IMR-90 (cell line): ENCODE data around the gene ZMIZ1. TPM values are rescaled to one million over a fixed set of nuclear protein-coding genes. Genes with fewer than 3 reads are reported as not detected.
A peak's percentile ranks its signal among the peaks of the same experiment; 100 is the strongest.

ENCODE experiments used
- ATAC-seq: fragments of 200-7000 bp; cut with Tn5 transposase; 2 replicates; pipeline ENCODE4 v1.9.1; 2020; ENCODE audit warnings: low read depth, mild to moderate bottlenecking, moderate library complexity
- BruUV-seq: library from RNA; stranded (reverse); fragments of 400-500 nt; replicated peaks from 2 replicates; lab custom pipeline; 2021; lab: Mats Ljungman, UMichigan
- CTCF ChIA-PET: fragments of 300-600 bp; formaldehyde crosslinking; extraction: SDS; loops from one replicate; lab custom pipeline; 2021; ENCODE audit warnings: antibody characterized with exemption; lab: Yijun Ruan, JAX
- POLR2A ChIA-PET: fragments of 300-600 bp; sonication (Branson Sonifier 250); formaldehyde crosslinking; loops from one replicate; lab custom pipeline; 2022; ENCODE audit warnings: antibody characterized with exemption; ENCODE audit not compliant: unreplicated experiment; lab: Charles Lee
- DNase-seq: peaks from one replicate; pipeline ENCODE4 v3.0.0; 2013
- H2AFZ ChIP-seq: replicated peaks from 2 replicates; pipeline ENCODE3; 2013; ENCODE audit warnings: low read length, mild to moderate bottlenecking; ENCODE audit not compliant: poor library complexity
- H2AK5ac ChIP-seq: 2 replicates; pipeline ENCODE4 v1.6.1; 2013; ENCODE audit warnings: low read depth, low read length, inconsistent platforms
- H2AK9ac ChIP-seq: replicated peaks from 2 replicates; pipeline ENCODE3; 2013; ENCODE audit warnings: mild to moderate bottlenecking, low read depth, low read length, moderate library complexity; ENCODE audit not compliant: poor library complexity
- H2BK120ac ChIP-seq: 2 replicates; pipeline ENCODE4 v1.6.1; 2013; ENCODE audit warnings: low read depth, low read length, inconsistent platforms
- H2BK15ac ChIP-seq: 3 replicates; pipeline ENCODE4 v1.6.1; 2013; ENCODE audit warnings: low read depth, low read length, inconsistent platforms
- H2BK20ac ChIP-seq: 2 replicates; pipeline ENCODE4 v1.6.1; 2013; ENCODE audit warnings: low read depth, mild to moderate bottlenecking, inconsistent platforms, low read length, moderate library complexity
- H2BK5ac ChIP-seq: 2 replicates; pipeline ENCODE4 v1.6.1; 2013; ENCODE audit warnings: mild to moderate bottlenecking, low read depth, low read length, inconsistent platforms; ENCODE audit not compliant: poor library complexity, severe bottlenecking
- H3K14ac ChIP-seq: replicated peaks from 2 replicates; pipeline ENCODE4 v1.6.1; 2013; ENCODE audit warnings: low read depth, low read length, inconsistent platforms
- H3K18ac ChIP-seq: 2 replicates; pipeline ENCODE4 v1.6.1; 2013; ENCODE audit warnings: low read depth, low read length, control low read depth
- H3K23ac ChIP-seq: 2 replicates; pipeline ENCODE4 v1.6.1; 2013; ENCODE audit warnings: low read depth, low read length, inconsistent platforms
- H3K27ac ChIP-seq: 2 replicates; pipeline ENCODE4 v1.5.1; 2013; ENCODE audit warnings: mild to moderate bottlenecking, control low read depth, low read length; ENCODE audit not compliant: insufficient read depth
- H3K27me3 ChIP-seq: 2 replicates; pipeline ENCODE4 v1.6.1; 2013; ENCODE audit warnings: low read length; ENCODE audit not compliant: control insufficient read depth, insufficient read depth
- H3K36me3 ChIP-seq: 2 replicates; pipeline ENCODE4 v1.6.1; 2013; ENCODE audit warnings: low read length, mixed read lengths; ENCODE audit not compliant: control insufficient read depth, insufficient read depth
- H3K4ac ChIP-seq: 2 replicates; pipeline ENCODE4 v1.6.1; 2013; ENCODE audit warnings: low read depth, low read length, inconsistent platforms
- H3K4me1 ChIP-seq: 2 replicates; pipeline ENCODE4 v1.6.1; 2013; ENCODE audit warnings: low read length, mixed read lengths; ENCODE audit not compliant: control insufficient read depth, insufficient read depth
- H3K4me2 ChIP-seq: 2 replicates; pipeline ENCODE4 v1.6.1; 2013; ENCODE audit warnings: low read depth, mild to moderate bottlenecking, control low read depth, low read length, moderate library complexity
- H3K4me3 ChIP-seq: 2 replicates; pipeline ENCODE4 v1.5.1; 2013; ENCODE audit warnings: low read depth, mild to moderate bottlenecking, control low read depth, low read length, moderate library complexity; ENCODE audit not compliant: insufficient read depth
- H3K56ac ChIP-seq: 2 replicates; pipeline ENCODE4 v1.6.1; 2013; ENCODE audit warnings: low read length, inconsistent platforms; ENCODE audit not compliant: insufficient read depth; ENCODE audit errors: extremely low read depth
- H3K79me1 ChIP-seq, 2 experiments: 2 replicates each; pipeline ENCODE4 v1.6.1; 2013; ENCODE audit warnings: low read length in 2 of 2, inconsistent platforms in 1 of 2, low read depth in 1 of 2
- H3K9ac ChIP-seq: 2 replicates; pipeline ENCODE4 v1.6.1; 2013; ENCODE audit warnings: low read depth, low read length, control low read depth
- H3K9me1 ChIP-seq: 2 replicates; pipeline ENCODE4 v1.6.1; 2013; ENCODE audit warnings: low read length, inconsistent platforms; ENCODE audit not compliant: insufficient read depth
- H3K9me3 ChIP-seq: 2 replicates; pipeline ENCODE4 v1.6.1; 2013; ENCODE audit warnings: low read length; ENCODE audit not compliant: control insufficient read depth, insufficient read depth
- H4K20me1 ChIP-seq: 2 replicates; pipeline ENCODE4 v1.6.1; 2013; ENCODE audit warnings: low read length, inconsistent platforms; ENCODE audit not compliant: insufficient read depth
- H4K5ac ChIP-seq: 2 replicates; pipeline ENCODE4 v1.6.1; 2013; ENCODE audit warnings: mild to moderate bottlenecking, low read depth, low read length, control low read depth
- H4K8ac ChIP-seq, 2 experiments: 2 replicates each; pipeline ENCODE4 v1.6.1; 2013; ENCODE audit warnings: low read depth in 2 of 2, low read length in 2 of 2, control low read depth in 1 of 2, inconsistent platforms in 1 of 2
- H4K91ac ChIP-seq: 2 replicates; pipeline ENCODE4 v1.6.1; 2013; ENCODE audit warnings: low read depth, low read length, inconsistent platforms; ENCODE audit not compliant: insufficient read depth
- CEBPB ChIP-seq: IDR thresholded peaks from 2 replicates; pipeline ENCODE4 v1.6.1; 2012; ENCODE audit warnings: low read depth, low read length, improper control_type of control experiment
- WGBS, 2 experiments: methylation state at CpG; one replicate each; pipeline versions ENCODE4 v1.1.5 to v1.1.7; 2013; ENCODE audit warnings: missing lambda C conversion rate in 2 of 2; ENCODE audit not compliant: insufficient read length in 1 of 2; ENCODE audit errors: extremely low coverage in 2 of 2; 5-methylcytosine and 5-hydroxymethylcytosine counted together
- dilution Hi-C: fragments of 300-500 bp; cut with HindIII; formaldehyde crosslinking; loops from one replicate; pipeline ENCODE4 v1.14.3; 2018; ENCODE audit warnings: low sequenced_read_pairs; ENCODE audit not compliant: unreplicated experiment
- in situ Hi-C: fragments of 300-500 bp; cut with MboI; formaldehyde crosslinking; loops from 3 replicates; pipeline ENCODE4 v1.14.3; 2019; ENCODE audit warnings: low sequenced_read_pairs, inconsistent platforms, mixed read lengths
- intact Hi-C: fragments of 100-400 bp; cut with micrococcal nuclease; formaldehyde crosslinking; loops from 2 replicates; pipeline ENCODE4 v1.10.0; 2022
- polyA plus RNA-seq, 3 experiments: library from polyadenylated mRNA; depleted of rRNA; stranded (reverse); fragments of >200 nt; gene quantifications; 2 replicates each; pipeline ENCODE4 v1.2.3, GENCODE V29; 2012; ENCODE audit warnings: low replicate concordance in 1 of 3
- total RNA-seq: library from RNA; depleted of rRNA; stranded (reverse); fragments of >200 nt; gene quantifications from 2 replicates; pipeline ENCODE4 v1.2.3, GENCODE V29; 2012
- TF ChIP-seq, protein P1 (sequence below): conservative IDR thresholded peaks from 2 replicates; pipeline ENCODE4 v1.5.1; 2012; ENCODE audit warnings: mild to moderate bottlenecking, low read depth, low read length, improper control_type of control experiment

The ZMIZ1 gene
- total and polyA plus RNA-seq, 2 of the 4 experiments (the other 2 are of a cell fraction) = 6.6 to 48.7 TPM

DNA sequence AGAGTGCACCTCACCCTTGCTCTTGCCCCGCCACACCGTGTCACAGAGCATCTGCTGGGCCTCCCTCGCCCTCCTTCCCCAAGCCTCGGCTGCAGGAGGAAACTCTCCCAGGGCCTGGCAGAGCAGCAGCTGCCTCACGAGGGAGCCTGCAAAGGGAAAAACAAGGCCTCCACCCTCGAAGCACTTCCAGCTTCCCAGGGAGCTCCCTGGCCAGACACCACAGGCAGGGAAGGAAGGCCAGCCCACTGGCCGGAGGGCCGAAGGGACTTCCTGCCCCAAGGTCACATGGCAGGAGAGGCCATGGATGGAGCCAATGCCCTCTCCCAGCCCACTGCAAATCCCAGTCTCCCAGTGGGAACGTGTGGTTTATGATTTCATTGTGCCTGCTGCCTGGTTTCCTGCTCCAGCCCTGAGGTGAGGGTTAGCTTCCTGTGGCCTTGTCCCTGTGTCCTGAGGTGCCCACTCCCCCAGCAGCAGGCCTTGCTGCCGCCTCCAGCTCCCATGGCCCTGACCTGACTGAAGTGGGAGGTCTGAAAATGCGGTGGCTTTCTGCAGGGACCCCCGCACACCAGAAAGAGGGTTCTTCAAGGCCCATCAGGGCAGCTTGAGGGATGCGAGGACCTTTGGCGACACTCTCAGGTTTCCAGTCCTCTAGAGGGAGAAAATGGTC, 178.0 kb downstream of the ZMIZ1 start:
- peak overlapping the region; percentile 45 for H3K4ac ChIP-seq
- no peak overlapping the region for H3K18ac ChIP-seq
- H2AFZ ChIP-seq = no peak overlapping the region
- peaks cover 93% of the 10 kb centered on the region for H4K20me1 ChIP-seq
- no peak overlapping the region for H3K4me3 ChIP-seq
- H3K27ac ChIP-seq = no peak overlapping the region; the same call in 1 of the 2 replicates
- H2BK5ac ChIP-seq = no peak overlapping the region
- H3K14ac ChIP-seq = peak overlapping the region; percentile 9; the same call in 1 of the 2 replicates
- 88% methylated on average over 6 of the region's 14 CpGs; no CpG with 5 or more reads in 1 of the 2 experiments for WGBS, 2 experiments
- H3K4me2 ChIP-seq = no peak overlapping the region
- no peak overlapping the region for H3K56ac ChIP-seq
- ChIA-PET POLR2A (interaction anchor here (0.6 kb wide), 1 partner anchor 180 kb away, joined by 3 read pairs; no protein-coding TSS in a partner anchor), CTCF (no interaction called here)
- H3K4me1 ChIP-seq = peaks cover 33% of the 10 kb centered on the region
- H4K91ac ChIP-seq = no peak overlapping the region
- in situ Hi-C loops = no loop called here
- peaks cover 42 to 87% of the 10 kb centered on the region in 2 experiments for H3K79me1 ChIP-seq
- H4K8ac ChIP-seq = no peak overlapping the region
- H2BK15ac ChIP-seq = no peak overlapping the region
- BruUV-seq = no TSS peak
- H2AK9ac ChIP-seq = peak overlapping the region; percentile 46
- ATAC-seq = no peak
- peaks cover 55% of the 10 kb centered on the region for H3K9me1 ChIP-seq
- intact Hi-C loops = no loop called here
- no peak overlapping the region for H2BK120ac ChIP-seq
- TF ChIP-seq CEBPB = no peak
- TF ChIP-seq, protein P1, sequence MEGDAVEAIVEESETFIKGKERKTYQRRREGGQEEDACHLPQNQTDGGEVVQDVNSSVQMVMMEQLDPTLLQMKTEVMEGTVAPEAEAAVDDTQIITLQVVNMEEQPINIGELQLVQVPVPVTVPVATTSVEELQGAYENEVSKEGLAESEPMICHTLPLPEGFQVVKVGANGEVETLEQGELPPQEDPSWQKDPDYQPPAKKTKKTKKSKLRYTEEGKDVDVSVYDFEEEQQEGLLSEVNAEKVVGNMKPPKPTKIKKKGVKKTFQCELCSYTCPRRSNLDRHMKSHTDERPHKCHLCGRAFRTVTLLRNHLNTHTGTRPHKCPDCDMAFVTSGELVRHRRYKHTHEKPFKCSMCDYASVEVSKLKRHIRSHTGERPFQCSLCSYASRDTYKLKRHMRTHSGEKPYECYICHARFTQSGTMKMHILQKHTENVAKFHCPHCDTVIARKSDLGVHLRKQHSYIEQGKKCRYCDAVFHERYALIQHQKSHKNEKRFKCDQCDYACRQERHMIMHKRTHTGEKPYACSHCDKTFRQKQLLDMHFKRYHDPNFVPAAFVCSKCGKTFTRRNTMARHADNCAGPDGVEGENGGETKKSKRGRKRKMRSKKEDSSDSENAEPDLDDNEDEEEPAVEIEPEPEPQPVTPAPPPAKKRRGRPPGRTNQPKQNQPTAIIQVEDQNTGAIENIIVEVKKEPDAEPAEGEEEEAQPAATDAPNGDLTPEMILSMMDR = no peak
- no peak overlapping the region for H2AK5ac ChIP-seq
- dilution Hi-C loops = no loop called here
- no peak overlapping the region for H4K5ac ChIP-seq
- H3K27me3 ChIP-seq = no peaks in the 10 kb centered on the region
- DNase-seq = no peak
- H3K36me3 ChIP-seq = peaks cover 9% of the 10 kb centered on the region
- no peaks in the 10 kb centered on the region for H3K9me3 ChIP-seq
- H3K23ac ChIP-seq = peak overlapping the region; percentile 51
- H3K9ac ChIP-seq = no peak overlapping the region
- H2BK20ac ChIP-seq = no peak overlapping the region
